ENCODE data around the gene DST. TPM values are rescaled to one million over a fixed set of nuclear protein-coding genes. Genes with fewer than 3 reads are reported as not detected.

DST gene
- total RNA-seq, 2 donors from 2014 or later = 101 to 113 TPM

DNA sequence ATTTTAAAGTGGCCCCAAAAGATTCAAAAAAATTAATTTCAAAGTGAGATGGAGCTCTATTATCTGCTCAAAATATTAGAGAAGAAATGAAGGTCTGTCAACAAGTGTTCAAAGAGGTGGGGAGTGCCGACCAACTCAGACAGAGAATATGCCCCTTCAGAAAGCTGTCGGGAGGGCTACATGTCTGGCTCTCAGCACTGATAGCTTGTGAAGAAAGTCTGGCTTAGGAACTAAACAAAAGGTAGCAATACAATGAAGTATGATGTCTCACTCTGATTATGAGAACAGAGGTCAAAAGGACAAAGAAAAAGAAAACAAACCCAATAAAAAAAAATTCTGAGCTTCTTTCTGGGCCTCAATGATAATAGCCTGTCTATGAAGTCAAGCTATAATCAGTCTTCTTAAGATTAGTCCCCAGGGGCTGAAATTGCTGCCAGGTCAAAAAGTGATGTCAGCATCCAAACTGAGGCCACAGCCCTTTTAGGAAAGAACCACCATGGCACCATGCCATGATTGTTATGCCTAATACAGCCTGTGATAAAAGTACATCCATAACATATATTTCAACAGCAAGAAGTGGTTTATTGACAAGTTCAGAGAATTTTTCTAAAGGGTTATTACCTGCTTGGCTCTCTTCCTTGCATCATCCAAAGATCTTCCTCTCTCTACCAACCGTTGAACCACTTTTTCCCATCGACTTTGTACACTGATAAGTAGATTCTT lies 150.9 kb downstream of the DST start:
- TF ChIP-seq, protein P1, sequence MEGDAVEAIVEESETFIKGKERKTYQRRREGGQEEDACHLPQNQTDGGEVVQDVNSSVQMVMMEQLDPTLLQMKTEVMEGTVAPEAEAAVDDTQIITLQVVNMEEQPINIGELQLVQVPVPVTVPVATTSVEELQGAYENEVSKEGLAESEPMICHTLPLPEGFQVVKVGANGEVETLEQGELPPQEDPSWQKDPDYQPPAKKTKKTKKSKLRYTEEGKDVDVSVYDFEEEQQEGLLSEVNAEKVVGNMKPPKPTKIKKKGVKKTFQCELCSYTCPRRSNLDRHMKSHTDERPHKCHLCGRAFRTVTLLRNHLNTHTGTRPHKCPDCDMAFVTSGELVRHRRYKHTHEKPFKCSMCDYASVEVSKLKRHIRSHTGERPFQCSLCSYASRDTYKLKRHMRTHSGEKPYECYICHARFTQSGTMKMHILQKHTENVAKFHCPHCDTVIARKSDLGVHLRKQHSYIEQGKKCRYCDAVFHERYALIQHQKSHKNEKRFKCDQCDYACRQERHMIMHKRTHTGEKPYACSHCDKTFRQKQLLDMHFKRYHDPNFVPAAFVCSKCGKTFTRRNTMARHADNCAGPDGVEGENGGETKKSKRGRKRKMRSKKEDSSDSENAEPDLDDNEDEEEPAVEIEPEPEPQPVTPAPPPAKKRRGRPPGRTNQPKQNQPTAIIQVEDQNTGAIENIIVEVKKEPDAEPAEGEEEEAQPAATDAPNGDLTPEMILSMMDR (conservative IDR thresholded peaks at IDR 0.05) = no peak
- Histone ChIP-seq H3K4me3 (ENCODE audit: low read length) (no peak overlapping the region), H3K9me3 (ENCODE audit: control insufficient read depth, low read length) (no peaks in the 10 kb centered on the region), H3K27me3 (ENCODE audit: control insufficient read depth, insufficient read depth, low read length, poor library complexity, severe bottlenecking) (no peaks in the 10 kb centered on the region), H3K9ac (ENCODE audit: extremely low read depth, low read length, poor library complexity, severe bottlenecking) (no peak overlapping the region), H3K4me1 (ENCODE audit: control insufficient read depth, insufficient read depth, low read length) (no peaks in the 10 kb centered on the region), H3K27ac (ENCODE audit: low read depth, low read length) (peak overlapping the region; percentile 52), H3K36me3 (ENCODE audit: control insufficient read depth, insufficient read depth, low read length) (peaks cover 52% of the 10 kb centered on the region)
- Mint-ChIP-seq H3K27me3 (ENCODE audit: insufficient read depth) (no peaks in the 10 kb centered on the region), H3K27ac (peak overlapping the region; percentile 53), H3K4me3 (no peak overlapping the region), H3K9me3 (no peaks in the 10 kb centered on the region), H3K36me3 (ENCODE audit: low read depth) (peaks cover 36% of the 10 kb centered on the region), H3K4me1 (no peaks in the 10 kb centered on the region)
- WGBS, 2 experiments (ENCODE audit: insufficient coverage in 1 of 2, insufficient read length in 1 of 2) = 90 to 91% methylated on average over 4 of the region's 4 CpGs
- no peak for DNase-seq

DNA sequence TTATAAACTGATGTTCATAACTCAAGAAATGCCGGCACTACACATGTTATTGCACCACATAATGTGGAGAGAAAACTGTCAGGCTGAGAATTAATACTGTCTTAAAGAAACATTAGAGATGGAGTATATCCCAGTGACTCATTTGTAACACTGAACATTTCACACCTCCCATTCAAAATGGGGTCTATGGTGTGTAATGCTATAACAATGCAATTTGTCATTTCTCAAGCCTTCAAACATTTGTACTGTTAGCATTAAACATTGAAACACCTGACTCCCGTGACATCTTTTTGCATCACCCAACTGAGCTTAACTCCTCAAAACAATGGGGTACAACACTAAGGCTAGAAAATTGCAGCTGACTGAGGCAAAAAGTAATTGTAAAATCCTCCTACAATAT lies 151.7 kb downstream of the DST start:
- Histone ChIP-seq H3K36me3 (ENCODE audit: control insufficient read depth, insufficient read depth, low read length) (peaks cover 52% of the 10 kb centered on the region), H3K9me3 (ENCODE audit: control insufficient read depth, low read length) (no peaks in the 10 kb centered on the region), H3K27ac (ENCODE audit: low read depth, low read length) (no peak overlapping the region), H3K4me3 (ENCODE audit: low read length) (no peak overlapping the region), H3K4me1 (ENCODE audit: control insufficient read depth, insufficient read depth, low read length) (no peaks in the 10 kb centered on the region), H3K27me3 (ENCODE audit: control insufficient read depth, insufficient read depth, low read length, poor library complexity, severe bottlenecking) (no peaks in the 10 kb centered on the region), H3K9ac (ENCODE audit: extremely low read depth, low read length, poor library complexity, severe bottlenecking) (no peak overlapping the region)
- no peak for DNase-seq
- WGBS, 2 experiments (ENCODE audit: insufficient coverage in 1 of 2, insufficient read length in 1 of 2) = 96 to 100% methylated on average over 1 to 2 of the region's 2 CpGs
- TF ChIP-seq, protein P1 (conservative IDR thresholded peaks at IDR 0.05) = no peak
- H3K27ac Mint-ChIP-seq = no peak overlapping the region
- H3K36me3 Mint-ChIP-seq (ENCODE audit: low read depth) = peaks cover 35% of the 10 kb centered on the region
- no peak overlapping the region for H3K4me3 Mint-ChIP-seq
- no peaks in the 10 kb centered on the region for H3K4me1 Mint-ChIP-seq
- no peaks in the 10 kb centered on the region for H3K27me3 Mint-ChIP-seq (ENCODE audit: insufficient read depth)
- no peaks in the 10 kb centered on the region for H3K9me3 Mint-ChIP-seq

DNA sequence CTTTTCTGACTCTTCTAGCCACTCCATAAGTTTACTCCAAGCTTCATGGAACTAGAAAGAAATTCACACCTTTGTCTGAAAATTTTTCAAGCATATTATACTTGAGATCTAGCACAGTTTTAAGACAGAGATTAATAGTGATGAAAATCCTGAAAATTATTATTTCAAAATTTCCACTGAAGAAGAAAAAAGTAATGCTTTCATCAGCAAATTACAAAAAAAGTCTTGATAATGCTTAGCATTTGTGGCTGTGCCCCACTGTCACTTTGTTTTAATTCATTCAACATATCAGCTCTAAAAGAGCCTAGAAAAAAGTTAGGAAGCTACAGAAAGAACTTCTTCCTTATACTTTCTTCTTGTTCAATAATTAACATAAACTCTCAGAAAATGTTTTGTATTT lies 153.1 kb downstream of the DST start:
- H3K36me3 ChIP-seq (ENCODE audit: control insufficient read depth, insufficient read depth, low read length) = peaks cover 51% of the 10 kb centered on the region
- H3K27ac ChIP-seq (ENCODE audit: low read depth, low read length) = no peak overlapping the region
- Mint-ChIP-seq H3K27me3 (ENCODE audit: insufficient read depth) (no peaks in the 10 kb centered on the region), H3K4me1 (no peaks in the 10 kb centered on the region), H3K4me3 (no peak overlapping the region), H3K27ac (no peak overlapping the region), H3K9me3 (no peaks in the 10 kb centered on the region), H3K36me3 (ENCODE audit: low read depth) (peaks cover 38% of the 10 kb centered on the region)
- H3K4me1 ChIP-seq (ENCODE audit: control insufficient read depth, insufficient read depth, low read length) = no peaks in the 10 kb centered on the region
- no peaks in the 10 kb centered on the region for H3K9me3 ChIP-seq (ENCODE audit: control insufficient read depth, low read length)
- TF ChIP-seq, protein P1 (conservative IDR thresholded peaks at IDR 0.05) = no peak
- no peak overlapping the region for H3K4me3 ChIP-seq (ENCODE audit: low read length)
- H3K9ac ChIP-seq (ENCODE audit: extremely low read depth, low read length, poor library complexity, severe bottlenecking) = no peak overlapping the region
- no peaks in the 10 kb centered on the region for H3K27me3 ChIP-seq (ENCODE audit: control insufficient read depth, insufficient read depth, low read length, poor library complexity, severe bottlenecking)
- no peak for DNase-seq

All from endodermal cell (in vitro differentiated cells).